Adrenal gland (tissue), 12 donors: ENCODE results near the gene MLIP. TPM values are rescaled to one million over a fixed set of nuclear protein-coding genes. Genes with fewer than 3 reads are reported as not detected.

ENCODE experiments used
- DNase-seq, 7 donors: peaks; one replicate each; pipeline ENCODE4 v3.0.0-alpha.2; 2019 to 2020
- H3K27ac ChIP-seq, 5 donors: fragments of 200-600 bp; sonication (generic) in 4 of 5; 1 replicate in 3 of 5; 2 replicates in 2 of 5; pipeline versions ENCODE4 v1.5.1 to v1.8.0; 2016 to 2020; ENCODE audit warnings: mild to moderate bottlenecking in 1 of 5
- H3K27me3 ChIP-seq: fragments of 200-600 bp; 2 replicates; pipeline ENCODE4 v1.8.0; 2021
- H3K36me3 ChIP-seq, 2 donors: fragments of 200-600 bp; replicated peaks in 1 of 2; 1 replicate in 1 of 2; 2 replicates in 1 of 2; pipeline versions ENCODE4 v1.5.1 to v1.8.0; 2018 to 2022
- H3K4me1 ChIP-seq, 2 donors: fragments of 200-600 bp; replicated peaks in 1 of 2; 1 replicate in 1 of 2; 2 replicates in 1 of 2; pipeline versions ENCODE4 v1.5.1 to v1.8.0; 2018 to 2021
- H3K4me3 ChIP-seq, 4 donors: fragments of 200-600 bp; sonication (generic) in 3 of 4; one replicate each; pipeline ENCODE4 v1.5.1; 2016 to 2018
- H3K9me3 ChIP-seq, 3 donors: fragments of 200-600 bp; sonication (generic) in 1 of 3; replicated peaks in 1 of 3; 1 replicate in 2 of 3; 2 replicates in 1 of 3; pipeline versions ENCODE4 v1.5.1 to v1.8.0; 2016 to 2021
- CTCF ChIP-seq, 6 experiments: fragments of 450-650 bp in 4 of 6; fragments of 200-600 bp in 2 of 6; sonication (generic) in 1 of 6; IDR thresholded peaks; 1 replicate in 5 of 6; 2 replicates in 1 of 6; pipeline versions ENCODE4 v1.5.1 to v1.8.0; 2016 to 2021; ENCODE audit warnings: antibody characterized with exemption in 6 of 6, mild to moderate bottlenecking in 2 of 6, moderate library complexity in 1 of 6
- POLR2A ChIP-seq, 2 donors: fragments of 450-650 bp; IDR thresholded peaks; one replicate each; pipeline ENCODE4 v1.6.1; 2017; ENCODE audit warnings: antibody characterized with exemption in 2 of 2, mild to moderate bottlenecking in 2 of 2, moderate library complexity in 1 of 2
- WGBS, 4 donors: extraction: QIAGEN DNeasy Blood & Tissue Kit in 2 of 4; methylation state at CpG; one replicate each; pipeline versions ENCODE4 v1.1.5 to v1.1.7; 2013 to 2017; 5-methylcytosine and 5-hydroxymethylcytosine counted together
- intact Hi-C, 2 donors: fragments of 100-400 bp; cut with DNase I; formaldehyde crosslinking; loops; one replicate each; pipeline versions ENCODE4 v1.14.1 to v1.15.0; 2022 to 2023
- polyA plus RNA-seq, 3 donors: library from polyadenylated mRNA; stranded (reverse); fragments of 200-250 nt in 2 of 3; fragments of 350-450 nt in 1 of 3; fragmentation: Illumina TruSeq in 1 of 3; extraction: RNeasy Lipid Tissue Mini Kit (QIAGEN cat#74804) in 1 of 3; gene quantifications; one replicate each; pipeline ENCODE4 v1.2.3, GENCODE V29; 2013 to 2014
- total RNA-seq, 9 donors: library from RNA; depleted of rRNA in 4 of 9; stranded (reverse); fragments of >200 nt in 4 of 9; fragments of 120-200 nt in 1 of 9; fragmentation: NEBNext Ultra II Directional in 1 of 9; extraction: Animal tissue kit (Norgen Biotek cat#: 25700) in 1 of 9; gene quantifications; one replicate each; pipeline versions ENCODE4 v1.1.0 to v1.2.4, GENCODE V29; 2013 to 2023
- donor health status: healthy with polysubstance abuse.
- donor health status: Bipolar disorder and iron deficiency.
- donor health status: DM: yes; HTN: yes; CAD: no.
- donor health status: DM: no; HTN: no; CAD: no.
- donor health status: DM: no; HTN: no; CAD: no.
- donor health status: DM: yes; HTN: yes; CAD: no.

Gene MLIP
- total and polyA plus RNA-seq, 12 donors, result 0.88 to 9.6 (median 5.0) TPM

- DNase-seq, result no peak
Observed at GRCh38 chr6:54191461-54191860, 80.2 kb downstream of the MLIP start.

GRCh38 chr6:54192993-54193392, 81.8 kb downstream of the MLIP start:
- no peak for TF ChIP-seq CTCF (IDR thresholded peaks at IDR 0.05)
- TF ChIP-seq POLR2A (IDR thresholded peaks at IDR 0.05), result no peak
- intact Hi-C loops, result no loop called here
- H3K27me3 ChIP-seq, result no peaks in the 10 kb centered on the region
- WGBS, 4 donors, result 69 to 82% (median 72%) methylated on average over 3 of the region's 3 CpGs
- H3K36me3 ChIP-seq, result no peaks in the 10 kb centered on the region
- H3K27ac ChIP-seq, result no peak overlapping the region
- peaks cover 0 to 7% of the 10 kb centered on the region in 2 donors for H3K4me1 ChIP-seq
- H3K4me3 ChIP-seq, result no peak overlapping the region
- H3K9me3 ChIP-seq, result no peaks in the 10 kb centered on the region
- no peak for DNase-seq

More at GRCh38 chr6:54191461-54191860, 80.2 kb downstream of the MLIP start:
- 55 to 79% (median 73%) methylated on average over 2 of the region's 2 CpGs for WGBS, 4 donors
- H3K27me3 ChIP-seq, result no peaks in the 10 kb centered on the region
- no peaks in the 10 kb centered on the region for H3K36me3 ChIP-seq
- H3K4me3 ChIP-seq, result no peak overlapping the region
- H3K4me1 ChIP-seq, result peaks cover 0 to 7% of the 10 kb centered on the region in 2 donors
- no peak overlapping the region for H3K27ac ChIP-seq
- no peaks in the 10 kb centered on the region for H3K9me3 ChIP-seq
- TF ChIP-seq POLR2A (IDR thresholded peaks at IDR 0.05) (no peak), CTCF (IDR thresholded peaks at IDR 0.05) (no peak)
- intact Hi-C loops, result no loop called here

- H3K36me3 ChIP-seq, result no peaks in the 10 kb centered on the region
- no peak for DNase-seq
- TF ChIP-seq POLR2A (IDR thresholded peaks at IDR 0.05), result no peak
- no peak for TF ChIP-seq CTCF (IDR thresholded peaks at IDR 0.05)
- no peaks in the 10 kb centered on the region for H3K27me3 ChIP-seq
- H3K9me3 ChIP-seq, result no peaks in the 10 kb centered on the region
- peak overlapping the region in 1 of 5 donors; percentile 18 for H3K27ac ChIP-seq
- whole genome bisulfite sequencing, 4 donors, result 60 to 75% (median 66%) methylated on average over 3 of the region's 3 CpGs
- no peak overlapping the region for H3K4me3 ChIP-seq
- intact Hi-C loops, result no loop called here
- H3K4me1 ChIP-seq, result peaks cover 0 to 7% of the 10 kb centered on the region in 2 donors
Observed at GRCh38 chr6:54193560-54193959, 82.3 kb downstream of the MLIP start.

- no peaks in the 10 kb centered on the region for H3K9me3 ChIP-seq
- no peaks in the 10 kb centered on the region for H3K27me3 ChIP-seq
- H3K4me3 ChIP-seq, result no peak overlapping the region
- H3K4me1 ChIP-seq, result peaks cover 0 to 7% of the 10 kb centered on the region in 2 donors
- DNase-seq, result peak in 2 of 7 donors; percentile 1 to 6
- TF ChIP-seq CTCF (IDR thresholded peaks at IDR 0.05) (no peak), POLR2A (IDR thresholded peaks at IDR 0.05) (no peak)
- intact Hi-C loops, result no loop called here
- peak overlapping the region in 1 of 5 donors; percentile 18 for H3K27ac ChIP-seq
- H3K36me3 ChIP-seq, result no peaks in the 10 kb centered on the region
- 31 to 47% (median 35%) methylated on average over 4 of the region's 4 CpGs for WGBS, 4 donors
Observed at GRCh38 chr6:54194067-54194466, 82.8 kb downstream of the MLIP start.
